GM12878 (cell line): ENCODE data around the gene ARHGEF17. TPM values are rescaled to one million over a fixed set of nuclear protein-coding genes. Genes with fewer than 3 reads are reported as not detected.

Experiments used
- ATAC-seq: fragments of 200-7000 bp; cut with Tn5 transposase; 3 replicates; pipeline ENCODE4 v1.9.1; 2020; ENCODE audit warnings: mild to moderate bottlenecking, moderate library complexity
- BruUV-seq: library from RNA; stranded (reverse); fragments of 400-500 nt; replicated peaks from 2 replicates; lab custom pipeline; 2021; lab: Mats Ljungman, UMichigan
- CTCF ChIA-PET: fragments of 300-600 bp; sonication (Branson Sonifier 250); formaldehyde crosslinking; extraction: SDS; loops from one replicate; lab custom pipeline; 2021; ENCODE audit warnings: inconsistent platforms; lab: Yijun Ruan, JAX
- POLR2A ChIA-PET: fragments of 350-600 bp; formaldehyde crosslinking; extraction: SDS; loops from one replicate; lab custom pipeline; 2021; ENCODE audit warnings: inconsistent platforms; lab: Charles Lee
- RAD21 ChIA-PET: fragments of 300-600 bp; sonication (Branson Sonifier 250); formaldehyde crosslinking; loops from one replicate; lab custom pipeline; 2023; ENCODE audit warnings: antibody characterized with exemption; ENCODE audit not compliant: unreplicated experiment; lab: Charles Lee
- SMC1A ChIA-PET: fragments of 300-600 bp; sonication (Branson Sonifier 250); formaldehyde crosslinking; loops from one replicate; lab custom pipeline; 2023; ENCODE audit not compliant: unreplicated experiment, uncharacterized antibody; lab: Charles Lee
- DNase-seq: peaks from one replicate; pipeline ENCODE4 v3.0.0-alpha.2; 2011; ENCODE audit warnings: low read depth, low spot score
- FAIRE-seq: peaks from 3 replicates; lab custom pipeline; 2011; peaks lifted over from hg19 to GRCh38; lab: Jason Lieb, UNC
- H2AFZ ChIP-seq: 2 replicates; pipeline ENCODE4 v1.6.0; 2011; ENCODE audit warnings: low read depth, low read length, control low read depth; ENCODE audit not compliant: control insufficient read depth
- H3K27ac ChIP-seq: 2 replicates; pipeline ENCODE4 v1.5.1; 2011; ENCODE audit warnings: control low read depth; ENCODE audit not compliant: control insufficient read depth, insufficient read depth
- H3K27me3 ChIP-seq, 2 experiments: replicated peaks in 1 of 2; 2 replicates each; pipeline versions ENCODE4 v1.6.0 to v1.6.1; 2011; ENCODE audit warnings: low read length in 1 of 2; ENCODE audit not compliant: control insufficient read depth in 2 of 2, insufficient read depth in 2 of 2
- H3K36me3 ChIP-seq, 2 experiments: 2 replicates each; pipeline ENCODE4 v1.5.1; 2011; ENCODE audit warnings: low read length in 1 of 2; ENCODE audit not compliant: control insufficient read depth in 2 of 2, insufficient read depth in 2 of 2
- H3K4me1 ChIP-seq: 2 replicates; pipeline ENCODE4 v1.6.1; 2011; ENCODE audit warnings: mild to moderate bottlenecking, low read length, moderate library complexity, mixed read lengths; ENCODE audit not compliant: control insufficient read depth, insufficient read depth
- H3K4me2 ChIP-seq: 2 replicates; pipeline ENCODE4 v1.6.0; 2011; ENCODE audit warnings: control low read depth; ENCODE audit not compliant: control insufficient read depth, insufficient read depth
- H3K4me3 ChIP-seq: fragments of 200-600 bp; sonication (generic); 2 replicates; pipeline ENCODE4 v1.5.1; 2016
- H3K79me2 ChIP-seq: 2 replicates; pipeline ENCODE4 v1.6.0; 2011; ENCODE audit warnings: low read length; ENCODE audit not compliant: control insufficient read depth, insufficient read depth
- H3K9ac ChIP-seq: 2 replicates; pipeline ENCODE4 v1.8.0; 2011; ENCODE audit warnings: low read length, control low read depth, mixed read lengths; ENCODE audit not compliant: control insufficient read depth, insufficient read depth
- H3K9me3 ChIP-seq: replicated peaks from 3 replicates; pipeline ENCODE4 v1.5.1; 2011; ENCODE audit warnings: mild to moderate bottlenecking, low read length; ENCODE audit not compliant: control insufficient read depth, insufficient read depth
- H4K20me1 ChIP-seq: 2 replicates; pipeline ENCODE4 v1.6.0; 2011; ENCODE audit not compliant: control insufficient read depth, insufficient read depth
- FOS ChIP-seq: IDR thresholded peaks from 3 replicates; pipeline ENCODE4 v1.6.1; 2011; ENCODE audit warnings: borderline replicate concordance; ENCODE audit not compliant: insufficient read length; ENCODE audit errors: extremely low read depth
- IRF3 ChIP-seq: fragments of 450-650 bp; IDR thresholded peaks from 2 replicates; pipeline ENCODE4 v1.6.1; 2014; ENCODE audit warnings: mild to moderate bottlenecking
- MEF2B ChIP-seq: fragments of 450-650 bp; IDR thresholded peaks from 2 replicates; pipeline ENCODE4 v1.6.1; 2018; ENCODE audit warnings: mild to moderate bottlenecking, moderate library complexity; ENCODE audit not compliant: partially characterized antibody, poor library complexity, severe bottlenecking
- MTA2 ChIP-seq: fragments of 450-650 bp; IDR thresholded peaks from 2 replicates; pipeline ENCODE4 v1.6.1; 2016; ENCODE audit warnings: low read depth, mild to moderate bottlenecking, moderate library complexity
- RUNX3 ChIP-seq: IDR thresholded peaks from 2 replicates; pipeline ENCODE4 v1.6.1; 2012; ENCODE audit warnings: low read length, inconsistent platforms
- SPI1 ChIP-seq: IDR thresholded peaks from 2 replicates; pipeline ENCODE4 v1.6.1; 2011; ENCODE audit warnings: low read depth, mild to moderate bottlenecking, low read length, moderate library complexity, borderline replicate concordance; ENCODE audit not compliant: insufficient read depth
- ZSCAN29 ChIP-seq: fragments of 450-650 bp; IDR thresholded peaks from 2 replicates; pipeline ENCODE4 v1.6.1; 2017; ENCODE audit warnings: mild to moderate bottlenecking, moderate library complexity
- WGBS: methylation state at CpG from one replicate; pipeline ENCODE4 v1.1.6; 2016; ENCODE audit warnings: low lambda C conversion rate; ENCODE audit not compliant: insufficient replicate concordance, insufficient coverage; ENCODE audit errors: missing lambda C conversion rate; 5-methylcytosine and 5-hydroxymethylcytosine counted together
- in situ Hi-C: fragments of 300-500 bp; cut with MboI; formaldehyde crosslinking; loops from 9 replicates; pipeline ENCODE4 v1.14.3; 2018; ENCODE audit warnings: mixed read lengths
- intact Hi-C: fragments of 100-400 bp; cut with micrococcal nuclease; formaldehyde crosslinking; loops from one replicate; pipeline ENCODE4 v1.14.2; 2022; ENCODE audit not compliant: unreplicated experiment
- polyA plus RNA-seq, 11 experiments: library from polyadenylated mRNA; depleted of rRNA in 4 of 11; unstranded in 6 of 11; stranded (reverse) in 5 of 11; fragments of >200 nt; fragmentation: Nextera tagmentation in 4 of 11; fragmentation: Illumina TruSeq in 1 of 11; extraction: Ambion mirVana in 4 of 11; extraction: Trizol in 1 of 11; gene quantifications; 1 replicate in 1 of 11; 2 replicates in 10 of 11; pipeline versions ENCODE4 v1.2.1 to v1.2.3, GENCODE V29; 2011 to 2016; ENCODE audit warnings: inconsistent platforms in 2 of 11, missing spikeins in 2 of 11, low read depth in 1 of 11
- total RNA-seq, 4 experiments: library from RNA; depleted of rRNA in 3 of 4; stranded (reverse); fragments of >200 nt in 3 of 4; fragmentation: Illumina TruSeq in 1 of 4; extraction: Trizol in 1 of 4; gene quantifications; 2 replicates each; pipeline versions ENCODE4 v1.2.1 to v1.2.3, GENCODE V29; 2013 to 2021
- TF ChIP-seq, protein P1 (sequence below): fragments of 450-650 bp; IDR thresholded peaks from 2 replicates; pipeline ENCODE4 v1.6.1; 2016; ENCODE audit warnings: mild to moderate bottlenecking, moderate library complexity, borderline replicate concordance

ARHGEF17 gene
- total and polyA plus RNA-seq, 10 of the 15 experiments (the other 5 are each of a cell fraction or from before 2014, with no cell fraction given) = 0.15 to 11.0 (median 1.7) TPM

- ATAC-seq (no peak), DNase-seq (no peak), FAIRE-seq (no peak)
- intact Hi-C loops (no loop called here), in situ Hi-C loops (no loop called here)
- Histone ChIP-seq H3K36me3 (peaks cover 2 to 3% of the 10 kb centered on the region in 2 experiments; a peak in 2 of 4 replicates), H3K27me3 (no peaks in the 10 kb centered on the region), H3K27ac (no peak overlapping the region), H2AFZ (no peak overlapping the region), H4K20me1 (no peaks in the 10 kb centered on the region), H3K79me2 (no peaks in the 10 kb centered on the region), H3K4me1 (peaks cover 9% of the 10 kb centered on the region; the same call in 1 of the 2 replicates), H3K4me3 (no peak overlapping the region), H3K4me2 (no peak overlapping the region), H3K9me3 (no peaks in the 10 kb centered on the region), H3K9ac (no peak overlapping the region)
- TF ChIP-seq IRF3 (no peak), FOS (no peak)
- RAD21 ChIA-PET = interaction anchor here (1.1 to 2.2 kb wide), 2 partner anchors 28 to 66 kb away, joined by 4 to 8 read pairs; no protein-coding TSS in a partner anchor
- WGBS = 74% methylated on average over 2 of the region's 2 CpGs
- POLR2A ChIA-PET = no interaction called here
- SMC1A ChIA-PET = interaction anchor here (2.6 kb wide), 1 partner anchor 247 kb away, joined by 5 read pairs; no protein-coding TSS in a partner anchor
- no TSS peak for BruUV-seq
- CTCF ChIA-PET = interaction anchor here (0.7 to 3.8 kb wide), 5 partner anchors 10 to 168 kb away, joined by 3 to 19 read pairs (median 3); no protein-coding TSS in a partner anchor
Observed at GRCh38 chr11:73413256-73413655, 105.2 kb downstream of the ARHGEF17 start.

DNA sequence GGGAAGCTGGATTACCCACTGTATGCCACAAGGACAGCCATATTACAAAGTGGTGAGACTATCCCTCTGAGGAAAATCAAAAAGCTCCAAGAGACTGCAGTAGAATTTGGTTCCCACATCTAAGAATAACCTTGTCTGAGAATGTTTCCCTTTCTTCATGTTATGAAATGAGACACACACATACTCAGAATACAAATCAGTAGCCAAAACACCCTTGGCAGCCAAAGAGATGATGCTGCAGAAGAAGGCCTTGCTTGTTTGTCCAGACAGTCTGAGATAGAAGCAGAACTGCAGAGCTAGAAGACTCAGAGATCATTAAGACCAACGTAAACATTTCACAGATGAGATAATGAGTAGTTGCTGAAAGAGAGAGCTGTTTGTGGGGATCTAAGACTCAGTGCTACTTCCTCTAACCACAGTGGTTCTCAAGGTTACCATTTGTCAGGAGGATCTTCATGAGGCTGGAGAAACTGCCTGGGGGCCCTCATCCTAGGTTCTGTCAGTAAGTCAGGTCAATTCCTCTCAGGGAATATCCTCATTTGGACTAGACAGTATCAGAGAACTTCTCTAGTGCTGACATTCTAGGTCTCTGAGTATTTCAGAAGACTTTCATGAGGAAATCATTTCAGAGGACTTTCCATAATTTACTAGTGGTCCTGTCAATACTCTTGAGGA lies 107.0 kb downstream of the ARHGEF17 start:
- no peak overlapping the region for H3K4me2 ChIP-seq
- DNase-seq (peak; percentile 38), ATAC-seq (peak; percentile 69), FAIRE-seq (peak; percentile 61)
- no peak overlapping the region for H2AFZ ChIP-seq
- peaks cover 9% of the 10 kb centered on the region; the same call in 1 of the 2 replicates for H3K4me1 ChIP-seq
- ChIA-PET SMC1A (interaction anchor here (0.6 to 2.6 kb wide), 23 partner anchors 8 to 526 kb away, joined by 3 to 17 read pairs (median 5); no protein-coding TSS in a partner anchor), RAD21 (interaction anchor here (0.7 to 2.0 kb wide), 6 partner anchors 15 to 211 kb away, joined by 3 to 9 read pairs (median 4); no protein-coding TSS in a partner anchor), POLR2A (no interaction called here), CTCF (interaction anchor here (0.7 to 3.8 kb wide), 16 partner anchors 8 to 246 kb away, joined by 3 to 22 read pairs (median 4); no protein-coding TSS in a partner anchor)
- no peaks in the 10 kb centered on the region for H3K79me2 ChIP-seq
- TF ChIP-seq MTA2 = peak; percentile 58; the same call in 1 of the 2 replicates
- TF ChIP-seq, protein P1, sequence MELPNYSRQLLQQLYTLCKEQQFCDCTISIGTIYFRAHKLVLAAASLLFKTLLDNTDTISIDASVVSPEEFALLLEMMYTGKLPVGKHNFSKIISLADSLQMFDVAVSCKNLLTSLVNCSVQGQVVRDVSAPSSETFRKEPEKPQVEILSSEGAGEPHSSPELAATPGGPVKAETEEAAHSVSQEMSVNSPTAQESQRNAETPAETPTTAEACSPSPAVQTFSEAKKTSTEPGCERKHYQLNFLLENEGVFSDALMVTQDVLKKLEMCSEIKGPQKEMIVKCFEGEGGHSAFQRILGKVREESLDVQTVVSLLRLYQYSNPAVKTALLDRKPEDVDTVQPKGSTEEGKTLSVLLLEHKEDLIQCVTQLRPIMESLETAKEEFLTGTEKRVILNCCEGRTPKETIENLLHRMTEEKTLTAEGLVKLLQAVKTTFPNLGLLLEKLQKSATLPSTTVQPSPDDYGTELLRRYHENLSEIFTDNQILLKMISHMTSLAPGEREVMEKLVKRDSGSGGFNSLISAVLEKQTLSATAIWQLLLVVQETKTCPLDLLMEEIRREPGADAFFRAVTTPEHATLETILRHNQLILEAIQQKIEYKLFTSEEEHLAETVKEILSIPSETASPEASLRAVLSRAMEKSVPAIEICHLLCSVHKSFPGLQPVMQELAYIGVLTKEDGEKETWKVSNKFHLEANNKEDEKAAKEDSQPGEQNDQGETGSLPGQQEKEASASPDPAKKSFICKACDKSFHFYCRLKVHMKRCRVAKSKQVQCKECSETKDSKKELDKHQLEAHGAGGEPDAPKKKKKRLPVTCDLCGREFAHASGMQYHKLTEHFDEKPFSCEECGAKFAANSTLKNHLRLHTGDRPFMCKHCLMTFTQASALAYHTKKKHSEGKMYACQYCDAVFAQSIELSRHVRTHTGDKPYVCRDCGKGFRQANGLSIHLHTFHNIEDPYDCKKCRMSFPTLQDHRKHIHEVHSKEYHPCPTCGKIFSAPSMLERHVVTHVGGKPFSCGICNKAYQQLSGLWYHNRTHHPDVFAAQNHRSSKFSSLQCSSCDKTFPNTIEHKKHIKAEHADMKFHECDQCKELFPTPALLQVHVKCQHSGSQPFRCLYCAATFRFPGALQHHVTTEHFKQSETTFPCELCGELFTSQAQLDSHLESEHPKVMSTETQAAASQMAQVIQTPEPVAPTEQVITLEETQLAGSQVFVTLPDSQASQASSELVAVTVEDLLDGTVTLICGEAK = no peak
- TF ChIP-seq RUNX3 = peak; percentile 59
- 0 out of 2 replicates have a peak, but pooled peaks have one; percentile 6 for TF ChIP-seq SPI1
- peak; percentile 42 for TF ChIP-seq MEF2B
- TF ChIP-seq ZSCAN29 = no peak
- H3K4me3 ChIP-seq = no peak overlapping the region
- H4K20me1 ChIP-seq = no peaks in the 10 kb centered on the region
- no TSS peak for BruUV-seq
- intact Hi-C loops (loop anchor here (5.0 kb wide), 1 partner anchor 247 kb away; no protein-coding TSS in a partner anchor), in situ Hi-C loops (no loop called here)
- peaks cover 0 to 4% of the 10 kb centered on the region in 2 experiments; a peak in 2 of 4 replicates for H3K36me3 ChIP-seq
- no peak overlapping the region for H3K9ac ChIP-seq
- H3K27ac ChIP-seq = no peak overlapping the region; the same call in 1 of the 2 replicates
- H3K27me3 ChIP-seq = no peaks in the 10 kb centered on the region
- 35% methylated on average over 1 of the region's 1 CpG for WGBS
- no peaks in the 10 kb centered on the region for H3K9me3 ChIP-seq
